Uterus (tissue), 2 donors: Measurements from ENCODE around the gene USP47.

Experiments
- POLR2A ChIP-seq, 2 donors: fragments of 450-650 bp; IDR thresholded peaks; one replicate each; pipeline ENCODE4 v1.6.1; 2016; ENCODE audit warnings: antibody characterized with exemption in 2 of 2, mild to moderate bottlenecking in 1 of 2, moderate library complexity in 1 of 2
- TF ChIP-seq, protein P1 (sequence below), 4 experiments: fragments of 200-600 bp in 2 of 4; fragments of 450-650 bp in 2 of 4; sonication (generic) in 2 of 4; IDR thresholded peaks; one replicate each; pipeline ENCODE4 v1.5.1; 2016 to 2019; ENCODE audit warnings: antibody characterized with exemption in 4 of 4, mild to moderate bottlenecking in 2 of 4, moderate library complexity in 1 of 4

DNA sequence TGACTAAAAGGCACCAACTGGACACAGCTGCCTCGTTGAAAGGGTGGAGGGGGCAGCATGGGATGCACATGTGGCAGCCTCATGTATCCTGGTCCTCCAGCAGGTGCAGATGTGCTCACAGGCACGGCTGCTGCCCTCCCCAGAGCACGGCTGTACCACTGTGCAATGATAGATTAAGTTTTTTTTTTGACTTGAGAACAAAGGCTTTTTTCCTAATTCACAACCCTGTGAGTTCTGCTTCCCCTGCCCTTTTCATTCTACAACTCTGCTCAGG, 155.2 kb downstream of the USP47 start:
- TF ChIP-seq, protein P1, sequence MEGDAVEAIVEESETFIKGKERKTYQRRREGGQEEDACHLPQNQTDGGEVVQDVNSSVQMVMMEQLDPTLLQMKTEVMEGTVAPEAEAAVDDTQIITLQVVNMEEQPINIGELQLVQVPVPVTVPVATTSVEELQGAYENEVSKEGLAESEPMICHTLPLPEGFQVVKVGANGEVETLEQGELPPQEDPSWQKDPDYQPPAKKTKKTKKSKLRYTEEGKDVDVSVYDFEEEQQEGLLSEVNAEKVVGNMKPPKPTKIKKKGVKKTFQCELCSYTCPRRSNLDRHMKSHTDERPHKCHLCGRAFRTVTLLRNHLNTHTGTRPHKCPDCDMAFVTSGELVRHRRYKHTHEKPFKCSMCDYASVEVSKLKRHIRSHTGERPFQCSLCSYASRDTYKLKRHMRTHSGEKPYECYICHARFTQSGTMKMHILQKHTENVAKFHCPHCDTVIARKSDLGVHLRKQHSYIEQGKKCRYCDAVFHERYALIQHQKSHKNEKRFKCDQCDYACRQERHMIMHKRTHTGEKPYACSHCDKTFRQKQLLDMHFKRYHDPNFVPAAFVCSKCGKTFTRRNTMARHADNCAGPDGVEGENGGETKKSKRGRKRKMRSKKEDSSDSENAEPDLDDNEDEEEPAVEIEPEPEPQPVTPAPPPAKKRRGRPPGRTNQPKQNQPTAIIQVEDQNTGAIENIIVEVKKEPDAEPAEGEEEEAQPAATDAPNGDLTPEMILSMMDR (IDR thresholded peaks at IDR 0.05): no peak
- no peak for TF ChIP-seq POLR2A (IDR thresholded peaks at IDR 0.05)
